H1 (cell line): ENCODE measurements around the gene CMIP. TPM values are rescaled to one million over a fixed set of nuclear protein-coding genes. Genes with fewer than 3 reads are reported as not detected.
A peak's percentile ranks its signal among the peaks of the same experiment; 100 is the strongest.

ENCODE experiments used
- CTCF ChIA-PET: fragments of 300-600 bp; sonication (Branson Sonifier 250); formaldehyde crosslinking; loops from one replicate; lab custom pipeline; 2021; ENCODE audit not compliant: partially characterized antibody; lab: Charles Lee
- POLR2A ChIA-PET: fragments of 300-600 bp; sonication (Branson Sonifier 250); formaldehyde crosslinking; loops from one replicate; lab custom pipeline; 2021; ENCODE audit warnings: inconsistent platforms; ENCODE audit not compliant: partially characterized antibody; lab: Charles Lee
- DNase-seq, 2 experiments: peaks; one replicate each; pipeline versions ENCODE4 v3.0.0 to v3.0.0-alpha.2; 2010 to 2022; ENCODE audit warnings: low spot score in 2 of 2, low read depth in 1 of 2, mixed read lengths in 1 of 2
- FAIRE-seq: peaks from 2 replicates; lab custom pipeline; 2011; peaks lifted over from hg19 to GRCh38; lab: Jason Lieb, UNC
- H2AFZ ChIP-seq: 2 replicates; pipeline ENCODE4 v1.8.1; 2012; ENCODE audit warnings: low read length, inconsistent platforms
- H2AK5ac ChIP-seq: 2 replicates; pipeline ENCODE4 v1.6.1; 2013; ENCODE audit warnings: low read depth, low read length
- H2BK120ac ChIP-seq: replicated peaks from 2 replicates; pipeline ENCODE3; 2013; ENCODE audit warnings: low read depth, low read length, inconsistent platforms
- H2BK12ac ChIP-seq: 2 replicates; pipeline ENCODE4 v1.6.1; 2013; ENCODE audit warnings: low read depth, low read length
- H2BK15ac ChIP-seq: 2 replicates; pipeline ENCODE4 v1.6.1; 2013; ENCODE audit warnings: low read length
- H2BK20ac ChIP-seq: 2 replicates; pipeline ENCODE4 v1.6.1; 2013; ENCODE audit warnings: low read length
- H2BK5ac ChIP-seq: 2 replicates; pipeline ENCODE4 v1.6.1; 2013; ENCODE audit warnings: low read depth, low read length
- H3K14ac ChIP-seq: 2 replicates; pipeline ENCODE4 v1.6.1; 2013; ENCODE audit warnings: inconsistent platforms; ENCODE audit not compliant: insufficient read length
- H3K18ac ChIP-seq: 2 replicates; pipeline ENCODE4 v1.6.1; 2013; ENCODE audit warnings: low read length; ENCODE audit errors: extremely low read depth
- H3K23ac ChIP-seq: 2 replicates; pipeline ENCODE4 v1.6.1; 2013; ENCODE audit warnings: inconsistent platforms; ENCODE audit not compliant: insufficient read length
- H3K23me2 ChIP-seq: 2 replicates; pipeline ENCODE4 v1.6.1; 2013; ENCODE audit warnings: low read depth, low read length
- H3K27ac ChIP-seq: 2 replicates; pipeline ENCODE4 v1.6.1; 2011; ENCODE audit warnings: low read depth, low read length, inconsistent platforms
- H3K27me3 ChIP-seq, 4 experiments: replicated peaks in 1 of 4; 1 replicate in 1 of 4; 2 replicates in 3 of 4; pipeline versions ENCODE4 v1.6.1 to v1.8.1; 2011 to 2013; ENCODE audit warnings: low read length in 3 of 4, mild to moderate bottlenecking in 3 of 4, inconsistent platforms in 2 of 4, mixed read lengths in 2 of 4, moderate library complexity in 1 of 4; ENCODE audit not compliant: control insufficient read depth in 3 of 4, insufficient read depth in 3 of 4; ENCODE audit errors: extremely low read depth in 1 of 4
- H3K36me3 ChIP-seq, 4 experiments: 2 replicates each; pipeline versions ENCODE4 v1.6.1 to v1.8.1; 2011 to 2013; ENCODE audit warnings: mild to moderate bottlenecking in 4 of 4, low read length in 3 of 4, moderate library complexity in 2 of 4, control low read depth in 1 of 4, inconsistent platforms in 1 of 4; ENCODE audit not compliant: insufficient read depth in 4 of 4, control insufficient read depth in 2 of 4
- H3K4ac ChIP-seq: replicated peaks from 2 replicates; pipeline ENCODE3; 2013; ENCODE audit warnings: low read length, low read depth, mixed read lengths, inconsistent platforms; ENCODE audit not compliant: insufficient read length
- H3K4me1 ChIP-seq, 4 experiments: replicated peaks in 1 of 4; 1 replicate in 1 of 4; 2 replicates in 3 of 4; pipeline versions ENCODE4 v1.6.1 to v1.8.1; 2011 to 2013; ENCODE audit warnings: low read length in 3 of 4, inconsistent platforms in 2 of 4, mixed read lengths in 1 of 4; ENCODE audit not compliant: insufficient read depth in 4 of 4, control insufficient read depth in 3 of 4
- H3K4me2 ChIP-seq, 2 experiments: 2 replicates each; pipeline versions ENCODE4 v1.6.1 to v1.8.1; 2011 to 2013; ENCODE audit warnings: low read depth in 2 of 2, low read length in 2 of 2, control low read depth in 1 of 2, inconsistent platforms in 1 of 2, mild to moderate bottlenecking in 1 of 2; ENCODE audit not compliant: insufficient read depth in 1 of 2
- H3K4me3 ChIP-seq, 4 experiments: fragments of 200-600, 300-600 bp in 1 of 4; sonication (generic), shearing (Covaris generic), sonication (Bioruptor Twin) in 1 of 4; 2 replicates each; pipeline versions ENCODE4 v1.5.1 to v1.8.1; 2011 to 2016; ENCODE audit warnings: low read length in 4 of 4, low read depth in 3 of 4, control low read depth in 2 of 4, inconsistent platforms in 2 of 4, mild to moderate bottlenecking in 2 of 4, mixed read lengths in 1 of 4, moderate library complexity in 1 of 4; ENCODE audit not compliant: insufficient read depth in 2 of 4; ENCODE audit errors: extremely low read depth in 1 of 4
- H3K56ac ChIP-seq: replicated peaks from 2 replicates; pipeline ENCODE3; 2013; ENCODE audit warnings: low read depth, mild to moderate bottlenecking, mixed read lengths, low read length, inconsistent platforms; ENCODE audit not compliant: insufficient read length
- H3K79me1 ChIP-seq: 2 replicates; pipeline ENCODE4 v1.6.1; 2013; ENCODE audit warnings: low read depth, low read length, control low read depth
- H3K79me2 ChIP-seq, 2 experiments: 2 replicates each; pipeline versions ENCODE4 v1.6.1 to v1.8.1; 2012 to 2013; ENCODE audit warnings: low read length in 2 of 2, mild to moderate bottlenecking in 2 of 2, inconsistent platforms in 1 of 2; ENCODE audit not compliant: insufficient read depth in 2 of 2, control insufficient read depth in 1 of 2
- H3K9ac ChIP-seq, 4 experiments: replicated peaks in 1 of 4; 1 replicate in 1 of 4; 2 replicates in 3 of 4; pipeline versions ENCODE4 v1.6.1 to v1.8.1; 2011 to 2013; ENCODE audit warnings: low read depth in 3 of 4, low read length in 3 of 4, control low read depth in 2 of 4, mild to moderate bottlenecking in 2 of 4, moderate library complexity in 2 of 4, inconsistent platforms in 1 of 4; ENCODE audit errors: extremely low read depth in 1 of 4
- H3K9me3 ChIP-seq, 2 experiments: 2 replicates each; pipeline versions ENCODE4 v1.6.1 to v1.8.1; 2012 to 2013; ENCODE audit warnings: mild to moderate bottlenecking in 2 of 2, moderate library complexity in 2 of 2, control low read depth in 1 of 2, inconsistent platforms in 1 of 2, low read depth in 1 of 2, low read length in 1 of 2, mixed read lengths in 1 of 2; ENCODE audit not compliant: insufficient read depth in 2 of 2
- H4K20me1 ChIP-seq, 2 experiments: replicated peaks in 1 of 2; 2 replicates each; pipeline versions ENCODE3 to v1.8.1; 2011 to 2013; ENCODE audit warnings: inconsistent platforms in 2 of 2, low read length in 2 of 2, mild to moderate bottlenecking in 1 of 2; ENCODE audit not compliant: insufficient read depth in 2 of 2, control insufficient read depth in 1 of 2
- H4K5ac ChIP-seq: 2 replicates; pipeline ENCODE4 v1.6.1; 2013; ENCODE audit warnings: low read length, low read depth, mixed read lengths, inconsistent platforms; ENCODE audit not compliant: insufficient read length
- H4K8ac ChIP-seq: 2 replicates; pipeline ENCODE4 v1.8.0; 2013; ENCODE audit warnings: mild to moderate bottlenecking, moderate library complexity, low read length, inconsistent platforms; ENCODE audit not compliant: insufficient read depth; ENCODE audit errors: extremely low read depth
- H4K91ac ChIP-seq: replicated peaks from 2 replicates; pipeline ENCODE3; 2013; ENCODE audit warnings: low read length, mixed read lengths, inconsistent platforms; ENCODE audit not compliant: insufficient read length
- FOSL1 ChIP-seq: IDR thresholded peaks from 2 replicates; pipeline ENCODE4 v1.6.1; 2011; ENCODE audit warnings: mild to moderate bottlenecking, low read depth, low read length, moderate library complexity; ENCODE audit not compliant: insufficient read depth
- JUND ChIP-seq: IDR thresholded peaks from 2 replicates; pipeline ENCODE4 v1.6.1; 2011; ENCODE audit warnings: mild to moderate bottlenecking, improper control_type of control experiment, low read length
- MAFK ChIP-seq: IDR thresholded peaks from 2 replicates; pipeline ENCODE4 v1.6.1; 2012; ENCODE audit warnings: low read depth, mild to moderate bottlenecking, improper control_type of control experiment, low read length
- NANOG ChIP-seq: IDR thresholded peaks from 2 replicates; pipeline ENCODE4 v1.6.1; 2011; ENCODE audit warnings: low read length, low read depth, mild to moderate bottlenecking, inconsistent platforms; ENCODE audit not compliant: insufficient read depth, poor library complexity, severe bottlenecking
- POU5F1 ChIP-seq: IDR thresholded peaks from 2 replicates; pipeline ENCODE4 v1.6.1; 2011; ENCODE audit warnings: low read depth, mild to moderate bottlenecking, low read length, moderate library complexity
- SIRT6 ChIP-seq: IDR thresholded peaks from one replicate; pipeline ENCODE4 v1.7.1; 2012; ENCODE audit warnings: low read length, inconsistent platforms
- SRF ChIP-seq: IDR thresholded peaks from 2 replicates; pipeline ENCODE4 v1.6.1; 2011; ENCODE audit warnings: mild to moderate bottlenecking, low read depth, low read length, moderate library complexity
- SUZ12 ChIP-seq: fragments of 200-600 bp; sonication (generic); IDR thresholded peaks from 2 replicates; pipeline ENCODE4 v1.6.1; 2012; ENCODE audit warnings: mild to moderate bottlenecking, inconsistent platforms, low read length, moderate library complexity, mixed read lengths
- WGBS, 2 experiments: shearing (Covaris generic) in 1 of 2; methylation state at CpG; one replicate each; pipeline versions ENCODE4 v1.1.6 to v1.1.7; 2013 to 2015; ENCODE audit warnings: low lambda C conversion rate in 2 of 2, mixed read lengths in 2 of 2, inconsistent platforms in 1 of 2, low coverage in 1 of 2, missing lambda C conversion rate in 1 of 2; ENCODE audit not compliant: insufficient replicate concordance in 2 of 2, insufficient coverage in 1 of 2, insufficient read length in 1 of 2; ENCODE audit errors: extremely low coverage in 1 of 2, missing lambda C conversion rate in 1 of 2; 5-methylcytosine and 5-hydroxymethylcytosine counted together
- polyA plus RNA-seq, 7 experiments: library from polyadenylated mRNA; depleted of rRNA in 3 of 7; stranded (reverse) in 5 of 7; unstranded in 2 of 7; fragments of >200 nt in 5 of 7; fragments of 200-250 nt in 2 of 7; gene quantifications; 1 replicate in 5 of 7; 2 replicates in 1 of 7; 4 replicates in 1 of 7; pipeline versions ENCODE4 v1.2.1 to v1.2.3, GENCODE V29; 2011 to 2013; ENCODE audit warnings: missing spikeins in 2 of 7, mixed read lengths in 2 of 7
- total RNA-seq: library from RNA; stranded (reverse); fragmentation: NEBNext Ultra II Directional; extraction: Animal tissue kit (Norgen Biotek cat#: 25700); gene quantifications from 2 replicates; pipeline ENCODE4 v1.2.1, GENCODE V29; 2021

The CMIP gene
- total and polyA plus RNA-seq, 2 of the 8 experiments (the other 6 are each of a cell fraction or from before 2014, with no cell fraction given) = 7.9 to 53.2 TPM

DNA sequence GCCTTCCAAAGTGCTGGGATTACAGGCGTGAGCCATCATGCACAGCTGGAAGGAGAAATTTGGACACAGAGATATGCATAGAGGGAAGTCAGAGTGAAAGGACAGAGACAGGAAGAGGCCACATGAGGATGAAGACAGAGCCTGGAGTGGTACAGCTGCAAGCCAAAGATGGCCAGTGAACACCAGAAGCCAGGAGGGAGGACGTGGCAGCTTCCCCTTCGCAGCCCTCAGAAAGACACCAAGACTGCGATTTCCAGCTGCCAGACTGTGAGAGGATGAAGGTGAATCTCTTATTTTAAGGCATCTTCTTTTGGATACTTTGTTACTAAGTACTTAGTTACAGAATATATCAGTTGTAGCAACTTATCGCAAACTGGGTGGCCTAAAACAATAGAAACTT lies 274.0 kb downstream of the CMIP start:
- Histone ChIP-seq H4K5ac (no peak overlapping the region), H3K79me2 (no peaks in the 10 kb centered on the region), H3K36me3 (no peaks in the 10 kb centered on the region), H2BK20ac (no peak overlapping the region), H2BK12ac (peak overlapping the region; percentile 94), H3K79me1 (no peaks in the 10 kb centered on the region), H3K4me3 (no peak overlapping the region), H3K4me1 (peaks cover 0 to 22% (median 10%) of the 10 kb centered on the region in 4 experiments; a peak in 4 of 7 replicates), H3K9ac (no peak overlapping the region), H3K14ac (no peak overlapping the region), H2BK5ac (peak overlapping the region; percentile 66; the same call in 1 of the 2 replicates), H3K4ac (no peak overlapping the region), H3K27ac (no peak overlapping the region), H2BK120ac (no peak overlapping the region), H3K9me3 (peaks cover 0 to 3% of the 10 kb centered on the region in 2 experiments; a peak in 1 of 4 replicates), H3K27me3 (0 out of 7 replicates have a peak, but pooled peaks cover 0 to 2% (median 0%) of the 10 kb centered on the region in 4 experiments), H4K91ac (no peak overlapping the region), H2AK5ac (peak overlapping the region; percentile 78; the same call in 1 of the 2 replicates), H4K20me1 (no peaks in the 10 kb centered on the region), H4K8ac (no peak overlapping the region), H2BK15ac (peak overlapping the region; percentile 75; the same call in 1 of the 2 replicates), H3K4me2 (no peak overlapping the region), H3K56ac (no peak overlapping the region), H2AFZ (peak overlapping the region; percentile 9; the same call in 1 of the 2 replicates), H3K23me2 (no peaks in the 10 kb centered on the region), H3K18ac (no peak overlapping the region), H3K23ac (no peak overlapping the region)
- DNase-seq (no peak), FAIRE-seq (no peak)
- POLR2A ChIA-PET = no interaction called here
- CTCF ChIA-PET = interaction anchor here (1.0 to 3.4 kb wide), 6 partner anchors 12 to 315 kb away, joined by 3 to 22 read pairs (median 7); no protein-coding TSS in a partner anchor
- WGBS, 2 experiments = 86% methylated on average over 5 of the region's 5 CpGs; no CpG with 5 or more reads in 1 of the 2 experiments
- TF ChIP-seq SUZ12 = no peak
- no peak for TF ChIP-seq JUND
- TF ChIP-seq MAFK = no peak
- no peak for TF ChIP-seq FOSL1
- no peak for TF ChIP-seq SRF
- TF ChIP-seq POU5F1 = no peak
- TF ChIP-seq NANOG = no peak
- TF ChIP-seq SIRT6 = no peak
